GM12865 (cell line): ENCODE data around the gene TASP1.
A peak's percentile ranks its signal among the peaks of the same experiment; 100 is the strongest.

Experiments used
- DNase-seq: peaks from one replicate; pipeline ENCODE4 v3.0.0; 2010; ENCODE audit warnings: low read depth
- H3K4me3 ChIP-seq: 2 replicates; pipeline ENCODE4 v1.5.1; 2011; ENCODE audit warnings: mild to moderate bottlenecking, low read depth, low read length, control low read depth
- CTCF ChIP-seq: IDR thresholded peaks from 2 replicates; pipeline ENCODE4 v1.5.1; 2011; ENCODE audit warnings: low read length, control low read depth, low read depth, inconsistent platforms; ENCODE audit not compliant: insufficient read depth; ENCODE audit errors: missing control alignments

The TASP1 gene

GRCh38 chr20:13443690-13444089 is 195.0 kb downstream of the TASP1 start:
- no peak overlapping the region for H3K4me3 ChIP-seq
- no peak for DNase-seq
- no peak for TF ChIP-seq CTCF

DNA sequence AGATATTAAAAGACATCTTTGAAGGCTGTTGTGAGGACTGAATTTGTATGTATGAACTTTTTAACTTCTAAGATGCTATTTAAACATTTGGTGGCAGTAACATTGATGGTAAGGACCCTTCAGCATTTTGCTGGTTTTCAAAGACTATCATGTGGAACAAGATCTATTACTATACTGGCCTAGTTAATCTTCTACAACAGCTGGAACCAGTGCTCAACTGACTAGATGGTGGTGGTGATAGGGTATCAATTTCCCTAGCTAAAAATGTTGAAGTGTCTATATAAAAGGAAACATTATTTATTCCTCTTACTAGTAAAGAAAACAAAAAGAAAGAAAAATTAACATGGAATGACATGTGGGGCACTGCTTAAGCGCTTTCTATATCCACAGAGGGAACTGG is 195.7 kb downstream of the TASP1 start:
- no peak for DNase-seq
- H3K4me3 ChIP-seq = no peak overlapping the region
- TF ChIP-seq CTCF = no peak

DNA sequence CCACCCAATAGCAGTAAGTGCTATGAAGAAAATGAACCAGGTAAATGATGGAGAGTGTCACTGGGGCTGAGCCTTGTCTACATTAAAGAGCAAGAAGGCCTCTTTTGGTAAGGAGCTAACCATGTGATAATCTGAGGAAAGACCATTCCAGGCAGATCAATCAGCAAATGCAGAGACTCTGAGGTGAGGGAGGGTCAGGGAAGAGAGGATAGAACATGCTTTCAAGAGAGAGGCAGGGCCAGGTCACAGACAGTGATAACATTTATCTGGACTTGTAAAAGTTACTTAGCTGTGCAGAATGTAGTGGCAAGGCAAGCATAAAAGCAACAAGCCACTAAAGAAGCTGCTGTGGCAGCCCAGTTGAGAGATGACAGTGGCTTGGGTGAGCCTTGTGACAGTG is 197.3 kb downstream of the TASP1 start:
- no peak for TF ChIP-seq CTCF
- no peak overlapping the region for H3K4me3 ChIP-seq
- DNase-seq = no peak

DNA sequence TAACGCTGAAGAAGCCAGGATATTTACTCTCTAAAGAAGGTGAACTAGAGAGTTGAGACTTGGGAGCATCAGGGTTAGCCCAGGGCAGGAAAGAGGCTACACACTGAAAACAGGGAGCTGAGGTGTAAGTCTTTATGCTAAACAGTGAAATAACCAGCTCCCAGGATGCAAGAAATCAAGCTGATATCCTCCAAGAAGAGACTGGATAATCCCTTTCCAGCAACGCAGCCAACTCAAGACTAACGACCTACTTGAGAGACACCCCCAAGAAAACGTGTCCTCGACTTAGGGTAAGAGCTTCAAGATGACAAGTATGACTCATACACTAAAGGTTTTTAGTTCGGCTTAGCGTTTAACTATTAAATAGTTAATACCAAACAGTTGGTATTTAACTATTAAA is 202.2 kb downstream of the TASP1 start:
- no peak for DNase-seq
- TF ChIP-seq CTCF = no peak
- H3K4me3 ChIP-seq = no peak overlapping the region

DNA sequence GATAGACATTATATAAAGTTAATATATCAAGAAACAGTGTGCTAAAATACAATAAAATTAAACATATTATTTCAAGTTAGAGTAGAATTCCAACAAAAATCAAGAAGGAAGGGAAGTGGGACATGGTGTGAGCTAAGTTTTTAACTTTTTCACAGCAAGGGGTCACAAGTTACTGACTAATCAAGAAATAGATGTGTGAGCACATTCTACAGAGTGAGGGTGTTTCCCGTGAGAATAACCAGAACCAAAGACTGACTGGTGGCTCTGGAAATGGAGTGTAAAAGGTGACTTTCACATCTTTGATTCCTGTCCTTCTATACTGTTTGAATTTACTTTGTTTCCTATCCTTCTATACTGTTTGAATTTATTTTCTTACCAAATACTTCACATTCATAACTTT is 206.6 kb downstream of the TASP1 start:
- H3K4me3 ChIP-seq = no peak overlapping the region
- no peak for DNase-seq
- TF ChIP-seq CTCF = no peak

DNA sequence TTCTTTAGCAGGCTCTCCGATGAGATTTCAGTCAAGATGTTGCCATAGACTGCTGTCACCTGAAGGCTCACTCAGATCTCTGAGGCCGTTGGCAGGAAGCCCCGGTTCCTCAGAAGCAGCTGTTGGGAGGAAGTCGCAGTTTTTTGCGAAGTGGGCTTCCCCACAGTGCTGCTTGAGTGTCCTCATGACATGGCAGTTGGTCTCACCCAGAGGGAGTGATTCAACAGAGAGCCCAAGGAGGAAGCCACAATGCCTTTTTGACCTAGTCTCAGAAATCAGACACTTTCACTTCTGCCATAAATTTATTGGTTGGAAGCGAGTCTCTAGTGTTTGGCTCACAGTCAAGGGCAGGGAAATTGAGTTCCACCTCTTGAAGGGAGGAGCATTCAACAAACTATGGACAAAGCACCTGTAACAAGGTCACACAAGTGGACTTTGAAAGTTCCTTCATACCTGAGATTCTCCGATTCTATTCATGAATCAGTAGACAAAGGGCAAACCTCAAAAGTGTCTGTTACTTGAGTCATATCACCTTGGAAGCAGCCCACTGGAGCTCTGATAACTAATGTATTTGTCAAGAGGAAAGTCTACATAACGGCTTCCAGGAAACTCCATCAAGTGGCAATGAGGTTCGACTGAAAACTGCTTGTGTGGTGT is 208.3 kb downstream of the TASP1 start:
- H3K4me3 ChIP-seq = no peak overlapping the region
- TF ChIP-seq CTCF = no peak
- DNase-seq = peak; percentile 60

GRCh38 chr20:13428684-13429083 is 210.0 kb downstream of the TASP1 start:
- H3K4me3 ChIP-seq = no peak overlapping the region
- no peak for DNase-seq
- TF ChIP-seq CTCF = no peak
